Hepatocyte (in vitro differentiated cells): Measurements from ENCODE around the gene KRT77.

Experiments
- CTCF ChIP-seq: fragments of 200-600 bp; sonication (generic); IDR thresholded peaks from 2 replicates; pipeline ENCODE4 v1.5.1; 2016; ENCODE audit warnings: antibody characterized with exemption, mild to moderate bottlenecking; ENCODE audit not compliant: poor library complexity
- EZH2 ChIP-seq: fragments of 200-600 bp; sonication (generic); IDR thresholded peaks from 2 replicates; pipeline ENCODE4 v1.6.1; 2016; ENCODE audit warnings: antibody characterized with exemption, mild to moderate bottlenecking, borderline replicate concordance

DNA sequence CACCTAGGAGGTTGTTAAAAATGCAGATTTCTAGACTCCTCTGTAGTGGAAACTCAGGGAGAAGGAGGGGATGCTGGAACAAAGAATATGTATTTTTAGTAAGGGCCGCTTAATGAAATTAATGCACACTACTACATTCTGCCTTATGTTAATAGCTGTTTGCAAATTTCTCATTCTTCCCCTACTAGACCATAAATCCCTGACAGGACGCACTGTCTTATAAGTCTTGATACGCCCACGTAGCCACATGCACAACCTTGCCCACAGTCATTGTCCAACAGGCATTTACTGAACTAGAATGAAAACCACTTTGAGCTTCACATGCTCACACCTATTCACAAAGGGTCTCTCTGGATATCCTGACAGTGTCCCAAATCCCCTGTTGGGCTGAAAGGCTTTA is 61.9 kb downstream of the KRT77 start:
- TF ChIP-seq CTCF (no peak), EZH2 (no peak)
